HepG2 (cell line): Measurements from ENCODE around the gene YAP1. TPM values are rescaled to one million over a fixed set of nuclear protein-coding genes. Genes with fewer than 3 reads are reported as not detected.
A peak's percentile ranks its signal among the peaks of the same experiment; 100 is the strongest.

Experiments
- ATF1 ChIP-seq: IDR thresholded peaks from 2 replicates; pipeline ENCODE4 v1.6.1; 2016; ENCODE audit warnings: mild to moderate bottlenecking, control low read depth
- CEBPB ChIP-seq: IDR thresholded peaks from 2 replicates; pipeline ENCODE4 v1.6.1; 2011; ENCODE audit warnings: low read depth, low read length, improper control_type of control experiment, borderline replicate concordance
- ELF1 ChIP-seq: sonication (generic); formaldehyde crosslinking; IDR thresholded peaks from 2 replicates; pipeline ENCODE4 v1.4.0; 2020; ENCODE audit warnings: missing genetic modification reagents
- ERF ChIP-seq: IDR thresholded peaks from 2 replicates; pipeline ENCODE4 v1.6.1; 2018; ENCODE audit warnings: missing biosample characterization, missing genetic modification reagents
- FOXK1 ChIP-seq: sonication (generic); formaldehyde crosslinking; IDR thresholded peaks from 2 replicates; pipeline ENCODE4 v1.4.0; 2020; ENCODE audit warnings: low read depth, missing genetic modification reagents, borderline replicate concordance
- HOXA9 ChIP-seq: sonication (generic); formaldehyde crosslinking; IDR thresholded peaks from 2 replicates; pipeline ENCODE4 v1.8.1; 2022; ENCODE audit warnings: missing genetic modification reagents, mild to moderate bottlenecking, moderate library complexity, borderline replicate concordance
- HOXD1 ChIP-seq: sonication (generic); formaldehyde crosslinking; IDR thresholded peaks from 2 replicates; pipeline ENCODE4 v1.5.0; 2020; ENCODE audit warnings: missing genetic modification reagents
- MIXL1 ChIP-seq: IDR thresholded peaks from 2 replicates; pipeline ENCODE4 v1.6.1; 2016
- MTA1 ChIP-seq: sonication (generic); formaldehyde crosslinking; IDR thresholded peaks from 2 replicates; pipeline ENCODE4 v1.4.0; 2020; ENCODE audit warnings: missing genetic modification reagents, mild to moderate bottlenecking, borderline replicate concordance
- MTERF4 ChIP-seq: sonication (generic); formaldehyde crosslinking; IDR thresholded peaks from 2 replicates; pipeline ENCODE4 v1.8.0; 2023; ENCODE audit warnings: mild to moderate bottlenecking, missing genetic modification reagents
- MXD4 ChIP-seq: IDR thresholded peaks from 2 replicates; pipeline ENCODE4 v1.6.1; 2016; ENCODE audit warnings: mild to moderate bottlenecking, missing biosample characterization, missing genetic modification reagents
- RELA ChIP-seq: sonication (generic); formaldehyde crosslinking; IDR thresholded peaks from 2 replicates; pipeline ENCODE4 v1.4.0; 2020; ENCODE audit warnings: missing genetic modification reagents
- RNF219 ChIP-seq: sonication (generic); formaldehyde crosslinking; IDR thresholded peaks from 2 replicates; pipeline ENCODE4 v1.5.0; 2020; ENCODE audit warnings: mild to moderate bottlenecking, missing genetic modification reagents
- SMAD1 ChIP-seq: sonication (generic); formaldehyde crosslinking; IDR thresholded peaks from 2 replicates; pipeline ENCODE4 v1.4.0; 2020; ENCODE audit warnings: missing genetic modification reagents, low read depth, mild to moderate bottlenecking, borderline replicate concordance
- ZFP36L1 ChIP-seq: sonication (generic); formaldehyde crosslinking; IDR thresholded peaks from 2 replicates; pipeline ENCODE4 v1.8.0; 2022; ENCODE audit warnings: mild to moderate bottlenecking, missing genetic modification reagents, moderate library complexity
- ZNF224 ChIP-seq: sonication (generic); formaldehyde crosslinking; IDR thresholded peaks from 2 replicates; pipeline ENCODE4 v1.5.0; 2020; ENCODE audit warnings: mild to moderate bottlenecking, missing genetic modification reagents
- ZNF350 ChIP-seq: sonication (generic); formaldehyde crosslinking; IDR thresholded peaks from 2 replicates; pipeline ENCODE4 v1.4.0; 2020; ENCODE audit warnings: mild to moderate bottlenecking, low read depth, missing genetic modification reagents, borderline replicate concordance
- polyA plus RNA-seq, 8 experiments: library from polyadenylated mRNA; depleted of rRNA in 3 of 8; stranded (reverse) in 7 of 8; unstranded in 1 of 8; fragments of >200 nt; fragmentation: Illumina TruSeq in 4 of 8; extraction: Trizol in 4 of 8; gene quantifications; 2 replicates each; pipeline versions ENCODE4 v1.2.1 to v1.2.3, GENCODE V29; 2011 to 2016; ENCODE audit warnings: low read depth in 4 of 8, missing spikeins in 1 of 8, mixed read lengths in 1 of 8; ENCODE audit not compliant: insufficient read depth in 1 of 8
- total RNA-seq, 5 experiments: library from RNA; depleted of rRNA; stranded (reverse); fragments of >200 nt; fragmentation: Illumina TruSeq; extraction: Trizol; gene quantifications; 2 replicates each; pipeline ENCODE4 v1.2.3, GENCODE V29; 2016; ENCODE audit warnings: low read depth in 1 of 5
- TF ChIP-seq, protein P1 (sequence below): sonication (generic); formaldehyde crosslinking; IDR thresholded peaks from one replicate; pipeline ENCODE4 v1.5.1; 2020; ENCODE audit warnings: mild to moderate bottlenecking, missing genetic modification reagents; ENCODE audit errors: not compliant biosample characterization

YAP1 gene
- total and polyA plus RNA-seq, 2 of the 13 experiments (the other 11 are each of a cell fraction or from before 2014, with no cell fraction given), result 59.5 to 91.0 TPM

DNA sequence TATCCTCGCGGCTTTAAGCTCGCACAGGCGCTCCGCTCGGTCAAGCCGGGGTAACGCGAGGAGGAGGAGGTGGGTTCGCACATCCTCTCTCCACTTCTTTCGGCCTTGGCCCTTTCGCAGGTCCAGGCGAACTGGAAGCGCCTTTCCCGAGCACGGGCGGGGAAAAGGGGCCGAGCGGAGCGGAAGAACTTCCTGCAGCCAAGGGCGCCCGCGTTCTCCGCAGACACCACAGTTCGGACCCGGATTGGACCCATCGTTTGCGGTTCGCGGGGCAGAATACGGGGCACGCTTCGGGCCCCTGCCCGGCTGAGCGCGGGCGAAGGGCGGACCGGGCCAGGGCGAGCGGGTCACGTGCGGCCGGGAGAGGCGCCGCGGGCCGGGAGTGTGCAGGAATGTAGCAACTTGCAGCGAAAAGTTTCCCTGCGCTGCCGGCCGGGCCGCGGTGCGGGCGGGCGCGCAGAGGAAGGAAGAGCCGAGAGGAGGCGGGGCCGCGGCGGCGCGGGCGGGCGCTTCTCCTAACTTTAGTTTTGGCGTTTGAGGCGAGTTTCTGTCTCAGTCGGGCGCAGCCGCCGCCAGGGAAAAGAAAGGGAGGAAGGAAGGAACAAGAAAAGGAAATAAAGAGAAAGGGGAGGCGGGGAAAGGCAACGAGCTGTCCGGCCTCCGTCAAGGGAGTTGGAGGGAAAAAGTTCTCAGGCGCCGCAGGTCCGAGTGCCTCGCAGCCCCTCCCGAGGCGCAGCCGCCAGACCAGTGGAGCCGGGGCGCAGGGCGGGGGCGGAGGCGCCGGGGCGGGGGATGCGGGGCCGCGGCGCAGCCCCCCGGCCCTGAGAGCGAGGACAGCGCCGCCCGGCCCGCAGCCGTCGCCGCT is at the start of gene YAP1 (continued):
- TF ChIP-seq MXD4 (CRISPR knock-in tag) (peak; percentile 89; the same call in 1 of the 2 replicates), ZNF224 (CRISPR knock-in tag) (no peak), SMAD1 (CRISPR knock-in tag) (0 out of 2 replicates have a peak, but pooled peaks have one; percentile 40), RELA (CRISPR knock-in tag) (peak; percentile 68; the same call in 1 of the 2 replicates), ERF (CRISPR knock-in tag) (peak; percentile 79), HOXA9 (CRISPR knock-in tag) (no peak; the same call in 1 of the 2 replicates), MIXL1 (CRISPR knock-in tag) (peak; percentile 62; the same call in 1 of the 2 replicates), FOXK1 (CRISPR knock-in tag) (0 out of 2 replicates have a peak, but pooled peaks have one; percentile 21), MTERF4 (peak; percentile 52; the same call in 1 of the 2 replicates), ATF1 (CRISPR knock-in tag) (no peak), MTA1 (CRISPR knock-in tag) (peak; percentile 80; the same call in 1 of the 2 replicates), ELF1 (no peak; the same call in 1 of the 2 replicates), ZNF350 (peak; percentile 60), ZFP36L1 (peak; percentile 29; the same call in 1 of the 2 replicates), RNF219 (CRISPR knock-in tag) (no peak), HOXD1 (CRISPR knock-in tag) (peak; percentile 85), CEBPB (peak; percentile 70; the same call in 1 of the 2 replicates)
- TF ChIP-seq, protein P1, sequence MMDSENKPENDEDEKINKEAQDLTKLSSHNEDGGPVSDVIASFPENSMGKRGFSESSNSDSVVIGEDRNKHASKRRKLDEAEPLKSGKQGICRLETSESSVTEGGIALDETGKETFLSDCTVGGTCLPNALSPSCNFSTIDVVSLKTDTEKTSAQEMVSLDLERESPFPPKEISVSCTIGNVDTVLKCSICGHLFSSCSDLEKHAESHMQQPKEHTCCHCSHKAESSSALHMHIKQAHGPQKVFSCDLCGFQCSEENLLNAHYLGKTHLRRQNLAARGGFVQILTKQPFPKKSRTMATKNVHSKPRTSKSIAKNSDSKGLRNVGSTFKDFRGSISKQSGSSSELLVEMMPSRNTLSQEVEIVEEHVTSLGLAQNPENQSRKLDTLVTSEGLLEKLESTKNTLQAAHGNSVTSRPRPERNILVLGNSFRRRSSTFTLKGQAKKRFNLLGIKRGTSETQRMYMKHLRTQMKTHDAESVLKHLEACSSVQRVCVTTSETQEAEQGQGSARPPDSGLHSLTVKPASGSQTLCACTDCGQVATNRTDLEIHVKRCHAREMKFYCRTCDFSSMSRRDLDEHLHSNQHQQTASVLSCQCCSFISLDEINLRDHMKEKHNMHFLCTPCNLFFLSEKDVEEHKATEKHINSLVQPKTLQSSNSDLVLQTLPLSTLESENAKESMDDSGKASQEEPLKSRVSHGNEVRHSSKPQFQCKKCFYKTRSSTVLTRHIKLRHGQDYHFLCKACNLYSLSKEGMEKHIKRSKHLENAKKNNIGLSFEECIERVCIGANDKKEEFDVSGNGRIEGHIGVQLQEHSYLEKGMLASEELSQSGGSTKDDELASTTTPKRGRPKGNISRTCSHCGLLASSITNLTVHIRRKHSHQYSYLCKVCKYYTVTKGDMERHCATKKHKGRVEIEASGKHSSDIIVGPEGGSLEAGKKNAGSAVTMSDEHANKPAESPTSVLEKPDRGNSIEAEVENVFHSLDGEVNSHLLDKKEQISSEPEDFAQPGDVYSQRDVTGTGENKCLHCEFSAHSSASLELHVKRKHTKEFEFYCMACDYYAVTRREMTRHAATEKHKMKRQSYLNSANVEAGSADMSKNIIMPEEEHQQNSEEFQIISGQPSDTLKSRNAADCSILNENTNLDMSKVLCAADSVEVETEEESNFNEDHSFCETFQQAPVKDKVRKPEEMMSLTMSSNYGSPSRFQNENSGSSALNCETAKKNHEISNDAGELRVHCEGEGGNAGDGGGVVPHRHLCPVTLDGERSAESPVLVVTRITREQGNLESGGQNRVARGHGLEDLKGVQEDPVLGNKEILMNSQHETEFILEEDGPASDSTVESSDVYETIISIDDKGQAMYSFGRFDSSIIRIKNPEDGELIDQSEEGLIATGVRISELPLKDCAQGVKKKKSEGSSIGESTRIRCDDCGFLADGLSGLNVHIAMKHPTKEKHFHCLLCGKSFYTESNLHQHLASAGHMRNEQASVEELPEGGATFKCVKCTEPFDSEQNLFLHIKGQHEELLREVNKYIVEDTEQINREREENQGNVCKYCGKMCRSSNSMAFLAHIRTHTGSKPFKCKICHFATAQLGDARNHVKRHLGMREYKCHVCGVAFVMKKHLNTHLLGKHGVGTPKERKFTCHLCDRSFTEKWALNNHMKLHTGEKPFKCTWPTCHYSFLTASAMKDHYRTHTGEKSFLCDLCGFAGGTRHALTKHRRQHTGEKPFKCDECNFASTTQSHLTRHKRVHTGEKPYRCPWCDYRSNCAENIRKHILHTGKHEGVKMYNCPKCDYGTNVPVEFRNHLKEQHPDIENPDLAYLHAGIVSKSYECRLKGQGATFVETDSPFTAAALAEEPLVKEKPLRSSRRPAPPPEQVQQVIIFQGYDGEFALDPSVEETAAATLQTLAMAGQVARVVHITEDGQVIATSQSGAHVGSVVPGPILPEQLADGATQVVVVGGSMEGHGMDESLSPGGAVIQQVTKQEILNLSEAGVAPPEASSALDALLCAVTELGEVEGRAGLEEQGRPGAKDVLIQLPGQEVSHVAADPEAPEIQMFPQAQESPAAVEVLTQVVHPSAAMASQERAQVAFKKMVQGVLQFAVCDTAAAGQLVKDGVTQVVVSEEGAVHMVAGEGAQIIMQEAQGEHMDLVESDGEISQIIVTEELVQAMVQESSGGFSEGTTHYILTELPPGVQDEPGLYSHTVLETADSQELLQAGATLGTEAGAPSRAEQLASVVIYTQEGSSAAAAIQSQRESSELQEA (CRISPR knock-in tag), result peak; percentile 61
